ENCODE results near the gene HDAC4.

Gene HDAC4

GRCh38 chr2:239368321-239368720, 32.5 kb downstream of the HDAC4 start:
- no CpG with 5 or more reads among the region's 9 CpGs for WGBS (ENCODE audit: insufficient coverage, insufficient read length)
- no peak for DNase-seq (ENCODE audit: low read depth, low spot score)
- Histone ChIP-seq H3K27me3 (ENCODE audit: control insufficient read depth, insufficient read depth, low read length) (no peaks in the 10 kb centered on the region), H3K36me3 (ENCODE audit: control insufficient read depth, insufficient read depth, low read length) (no peaks in the 10 kb centered on the region; the same call in 1 of the 2 replicates), H3K4me1 (ENCODE audit: control insufficient read depth, insufficient read depth, low read length) (no peaks in the 10 kb centered on the region), H3K9me3 (ENCODE audit: control insufficient read depth, insufficient read depth, low read length) (no peaks in the 10 kb centered on the region), H3K27ac (ENCODE audit: low read length) (no peak overlapping the region), H3K4me3 (ENCODE audit: low read length) (no peak overlapping the region)

DNA sequence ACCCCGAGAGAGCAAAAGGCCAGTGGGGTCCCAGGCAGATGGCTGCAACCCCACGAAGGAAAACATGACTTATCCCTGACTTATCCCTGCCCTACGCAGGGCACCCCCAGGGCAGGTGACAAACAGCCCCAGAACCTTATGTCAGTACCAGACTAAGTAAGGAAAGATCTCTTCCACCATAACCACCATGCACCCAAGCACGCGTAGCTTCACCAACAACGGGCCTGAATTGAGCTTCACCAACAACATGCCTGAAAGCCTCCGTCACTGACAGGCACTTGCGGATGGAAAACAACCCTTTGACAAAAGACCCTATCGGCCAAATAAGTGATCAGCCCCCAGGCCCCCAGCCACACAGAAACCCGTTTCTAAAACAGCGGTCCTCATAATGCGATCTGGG, 34.1 kb downstream of the HDAC4 start:
- no peaks in the 10 kb centered on the region for H3K27me3 ChIP-seq (ENCODE audit: control insufficient read depth, insufficient read depth, low read length)
- H3K9me3 ChIP-seq (ENCODE audit: control insufficient read depth, insufficient read depth, low read length): no peaks in the 10 kb centered on the region
- H3K36me3 ChIP-seq (ENCODE audit: control insufficient read depth, insufficient read depth, low read length): no peaks in the 10 kb centered on the region
- no peaks in the 10 kb centered on the region for H3K4me1 ChIP-seq (ENCODE audit: control insufficient read depth, insufficient read depth, low read length)
- DNase-seq (ENCODE audit: low read depth, low spot score): no peak
- H3K4me3 ChIP-seq (ENCODE audit: low read length): no peak overlapping the region
- H3K27ac ChIP-seq (ENCODE audit: low read length): no peak overlapping the region
- WGBS (ENCODE audit: insufficient coverage, insufficient read length): no CpG with 5 or more reads among the region's 12 CpGs

- H3K36me3 ChIP-seq (ENCODE audit: control insufficient read depth, insufficient read depth, low read length): no peaks in the 10 kb centered on the region
- no peak overlapping the region for H3K4me3 ChIP-seq (ENCODE audit: low read length)
- no peak for DNase-seq (ENCODE audit: low read depth, low spot score)
- H3K9me3 ChIP-seq (ENCODE audit: control insufficient read depth, insufficient read depth, low read length): no peaks in the 10 kb centered on the region
- no peaks in the 10 kb centered on the region for H3K27me3 ChIP-seq (ENCODE audit: control insufficient read depth, insufficient read depth, low read length)
- no peaks in the 10 kb centered on the region for H3K4me1 ChIP-seq (ENCODE audit: control insufficient read depth, insufficient read depth, low read length)
- H3K27ac ChIP-seq (ENCODE audit: low read length): no peak overlapping the region
- no CpG with 5 or more reads among the region's 32 CpGs for WGBS (ENCODE audit: insufficient coverage, insufficient read length)
These were observed 34.9 kb downstream of the HDAC4 start for GRCh38 chr2:239365782-239366435.

GRCh38 chr2:239365071-239365781, 35.6 kb downstream of the HDAC4 start:
- no peak for DNase-seq (ENCODE audit: low read depth, low spot score)
- Histone ChIP-seq H3K4me3 (ENCODE audit: low read length) (no peak overlapping the region), H3K36me3 (ENCODE audit: control insufficient read depth, insufficient read depth, low read length) (no peaks in the 10 kb centered on the region), H3K27ac (ENCODE audit: low read length) (no peak overlapping the region), H3K9me3 (ENCODE audit: control insufficient read depth, insufficient read depth, low read length) (no peaks in the 10 kb centered on the region), H3K27me3 (ENCODE audit: control insufficient read depth, insufficient read depth, low read length) (no peaks in the 10 kb centered on the region), H3K4me1 (ENCODE audit: control insufficient read depth, insufficient read depth, low read length) (no peaks in the 10 kb centered on the region)
- WGBS (ENCODE audit: insufficient coverage, insufficient read length): no CpG with 5 or more reads among the region's 11 CpGs

DNA sequence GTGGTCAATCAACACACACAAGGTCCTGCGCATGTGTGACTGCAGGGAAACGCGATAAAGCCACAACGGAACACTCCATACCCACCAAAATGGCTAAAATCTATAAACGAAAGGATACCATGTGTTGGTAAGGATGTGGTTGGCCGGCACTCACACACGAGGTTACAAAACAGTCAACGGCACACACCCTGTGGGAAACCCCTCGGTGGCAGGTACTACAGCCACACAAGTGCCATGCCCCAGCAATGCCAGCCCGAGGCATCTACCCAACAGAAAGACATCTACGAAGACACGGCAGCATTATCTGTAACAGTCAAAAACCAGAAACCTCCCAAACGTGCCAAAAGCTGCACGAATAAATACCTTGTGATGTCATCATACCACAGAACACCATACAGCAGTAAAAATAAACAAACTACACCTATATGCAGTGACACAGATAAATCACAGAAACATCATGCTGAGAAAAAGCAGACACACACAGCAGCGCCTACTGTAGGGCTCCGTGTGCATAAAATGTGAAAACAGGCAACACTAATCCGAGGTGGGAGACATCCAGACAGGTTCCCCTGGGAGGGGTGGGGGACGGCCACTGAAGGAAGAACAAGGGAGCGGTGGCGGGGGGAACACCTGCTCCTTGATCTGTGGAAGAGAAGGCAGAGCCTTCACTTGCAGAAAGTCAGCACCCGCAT, 36.7 kb downstream of the HDAC4 start:
- Histone ChIP-seq H3K4me1 (ENCODE audit: control insufficient read depth, insufficient read depth, low read length) (peaks cover 2% of the 10 kb centered on the region; the same call in 1 of the 2 replicates), H3K27me3 (ENCODE audit: control insufficient read depth, insufficient read depth, low read length) (no peaks in the 10 kb centered on the region), H3K36me3 (ENCODE audit: control insufficient read depth, insufficient read depth, low read length) (no peaks in the 10 kb centered on the region), H3K4me3 (ENCODE audit: low read length) (no peak overlapping the region), H3K27ac (ENCODE audit: low read length) (no peak overlapping the region), H3K9me3 (ENCODE audit: control insufficient read depth, insufficient read depth, low read length) (no peaks in the 10 kb centered on the region)
- no CpG with 5 or more reads among the region's 21 CpGs for WGBS (ENCODE audit: insufficient coverage, insufficient read length)
- no peak for DNase-seq (ENCODE audit: low read depth, low spot score)

DNA sequence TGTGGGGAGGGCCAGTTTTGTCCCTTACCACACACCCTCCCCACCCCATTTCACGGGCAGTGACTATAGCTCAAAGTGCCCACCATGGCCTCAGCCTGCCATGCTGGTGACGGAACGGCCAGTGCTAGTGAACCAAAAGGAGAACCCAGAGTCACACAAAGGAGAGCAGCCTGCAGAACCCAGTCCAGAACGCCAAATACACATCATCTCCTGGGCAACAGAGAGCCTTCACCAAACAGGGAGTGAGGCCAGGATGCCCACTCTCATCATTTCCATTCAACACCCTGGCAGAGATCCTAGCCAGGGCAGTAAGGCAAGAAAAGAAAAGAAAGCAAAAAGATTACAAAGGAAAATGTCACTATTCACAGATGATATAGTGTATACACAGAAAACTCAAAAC, 38.3 kb downstream of the HDAC4 start:
- Histone ChIP-seq H3K9me3 (ENCODE audit: control insufficient read depth, insufficient read depth, low read length) (no peaks in the 10 kb centered on the region), H3K4me3 (ENCODE audit: low read length) (no peak overlapping the region), H3K27me3 (ENCODE audit: control insufficient read depth, insufficient read depth, low read length) (no peaks in the 10 kb centered on the region), H3K27ac (ENCODE audit: low read length) (no peak overlapping the region), H3K4me1 (ENCODE audit: control insufficient read depth, insufficient read depth, low read length) (peaks cover 3% of the 10 kb centered on the region; the same call in 1 of the 2 replicates), H3K36me3 (ENCODE audit: control insufficient read depth, insufficient read depth, low read length) (no peaks in the 10 kb centered on the region)
- no peak for DNase-seq (ENCODE audit: low read depth, low spot score)
- no CpG with 5 or more reads among the region's 4 CpGs for WGBS (ENCODE audit: insufficient coverage, insufficient read length)

- no CpG with 5 or more reads among the region's 3 CpGs for WGBS (ENCODE audit: insufficient coverage, insufficient read length)
- no peaks in the 10 kb centered on the region for H3K36me3 ChIP-seq (ENCODE audit: control insufficient read depth, insufficient read depth, low read length)
- no peak for DNase-seq (ENCODE audit: low read depth, low spot score)
- no peaks in the 10 kb centered on the region for H3K9me3 ChIP-seq (ENCODE audit: control insufficient read depth, insufficient read depth, low read length)
- peaks cover 3% of the 10 kb centered on the region; the same call in 1 of the 2 replicates for H3K4me1 ChIP-seq (ENCODE audit: control insufficient read depth, insufficient read depth, low read length)
- no peaks in the 10 kb centered on the region for H3K27me3 ChIP-seq (ENCODE audit: control insufficient read depth, insufficient read depth, low read length)
- H3K27ac ChIP-seq (ENCODE audit: low read length): no peak overlapping the region
- no peak overlapping the region for H3K4me3 ChIP-seq (ENCODE audit: low read length)
These were observed 39.5 kb downstream of the HDAC4 start for GRCh38 chr2:239361311-239361642.

DNA sequence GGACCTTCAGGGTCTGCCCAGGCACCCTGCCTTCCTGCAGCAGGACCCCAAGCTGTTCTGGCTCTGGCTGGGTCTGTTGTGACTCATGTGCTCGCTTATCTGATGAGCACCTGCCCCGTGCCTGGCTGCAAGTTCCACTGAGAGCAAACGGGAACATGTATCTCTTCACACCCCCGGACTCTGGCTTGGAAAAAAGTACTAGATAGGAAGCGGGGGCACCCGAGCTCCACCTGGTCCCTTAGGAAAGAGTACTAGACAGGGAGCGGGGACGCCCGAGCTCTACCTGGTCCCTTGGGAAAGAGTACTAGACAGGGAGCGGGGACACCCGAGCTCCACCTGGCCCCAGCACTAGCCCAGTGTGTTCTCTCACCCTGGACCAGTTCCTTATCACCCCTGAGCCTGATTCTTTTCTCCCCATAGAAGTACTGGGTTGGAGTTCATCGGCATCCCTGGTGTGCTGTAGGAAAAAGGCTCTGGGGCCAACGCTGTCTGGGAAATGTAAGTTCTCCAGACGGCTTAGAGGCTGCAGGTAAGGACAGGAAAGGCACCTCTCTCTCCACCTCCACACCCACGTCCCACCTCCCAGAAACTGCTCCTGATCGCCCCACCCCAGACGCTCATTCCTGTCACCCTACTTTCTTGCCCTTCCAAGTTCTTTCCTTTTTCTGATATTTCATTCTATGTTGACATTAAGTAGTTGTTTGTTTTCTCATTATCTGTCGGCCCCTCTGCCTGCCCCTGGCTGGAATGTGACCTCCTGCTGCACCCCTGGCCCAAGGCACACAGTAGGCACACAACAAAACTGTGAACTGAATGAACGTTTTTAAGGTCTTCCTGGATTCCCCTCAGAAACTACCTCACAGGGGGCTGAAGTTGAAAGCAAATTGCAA, 40.2 kb downstream of the HDAC4 start:
- no peaks in the 10 kb centered on the region for H3K9me3 ChIP-seq (ENCODE audit: control insufficient read depth, insufficient read depth, low read length)
- no peak overlapping the region for H3K27ac ChIP-seq (ENCODE audit: low read length)
- H3K27me3 ChIP-seq (ENCODE audit: control insufficient read depth, insufficient read depth, low read length): no peaks in the 10 kb centered on the region
- DNase-seq (ENCODE audit: low read depth, low spot score): no peak
- peaks cover 3% of the 10 kb centered on the region; the same call in 1 of the 2 replicates for H3K4me1 ChIP-seq (ENCODE audit: control insufficient read depth, insufficient read depth, low read length)
- no peaks in the 10 kb centered on the region for H3K36me3 ChIP-seq (ENCODE audit: control insufficient read depth, insufficient read depth, low read length)
- WGBS (ENCODE audit: insufficient coverage, insufficient read length): no CpG with 5 or more reads among the region's 19 CpGs
- no peak overlapping the region for H3K4me3 ChIP-seq (ENCODE audit: low read length)

DNA sequence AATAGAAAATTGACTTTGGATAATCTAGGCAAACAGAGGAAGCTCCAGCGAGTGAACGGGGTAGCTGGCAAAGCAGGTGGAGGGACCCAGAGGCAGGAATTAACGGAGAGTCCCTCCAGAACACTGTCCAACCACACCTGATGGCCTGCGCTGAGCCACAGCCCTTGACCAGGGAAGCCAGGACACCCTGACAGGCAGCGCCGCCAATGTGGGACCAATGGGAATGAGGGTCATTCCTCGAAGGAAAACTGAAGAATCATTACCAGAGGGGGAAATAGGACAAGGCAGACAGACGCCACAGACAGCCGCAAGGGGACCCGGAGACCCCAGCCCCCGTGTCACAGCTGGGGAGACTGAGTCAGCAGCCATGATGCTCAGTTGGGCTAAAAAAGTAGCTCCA, 40.8 kb downstream of the HDAC4 start:
- no peak overlapping the region for H3K27ac ChIP-seq (ENCODE audit: low read length)

More for the DNA sequence above, 40.8 kb downstream of the HDAC4 start:
- Histone ChIP-seq H3K4me3 (ENCODE audit: low read length) (no peak overlapping the region), H3K9me3 (ENCODE audit: control insufficient read depth, insufficient read depth, low read length) (no peaks in the 10 kb centered on the region), H3K27me3 (ENCODE audit: control insufficient read depth, insufficient read depth, low read length) (no peaks in the 10 kb centered on the region), H3K36me3 (ENCODE audit: control insufficient read depth, insufficient read depth, low read length) (no peaks in the 10 kb centered on the region), H3K4me1 (ENCODE audit: control insufficient read depth, insufficient read depth, low read length) (peaks cover 3% of the 10 kb centered on the region; the same call in 1 of the 2 replicates)
- no CpG with 5 or more reads among the region's 11 CpGs for WGBS (ENCODE audit: insufficient coverage, insufficient read length)
- DNase-seq (ENCODE audit: low read depth, low spot score): no peak

All from iPS DF 6.9 (cell line).